Adipocyte (in vitro differentiated cells): ENCODE measurements around the gene SEC31B.

Experiments
- DNase-seq: peaks from one replicate; pipeline ENCODE4 v3.0.0-alpha.2; 2015; ENCODE audit warnings: low read depth
- H3K27me3 ChIP-seq: replicated peaks from 2 replicates; pipeline ENCODE4 v1.7.0; 2013; ENCODE audit warnings: mild to moderate bottlenecking, low read length, moderate library complexity; ENCODE audit not compliant: control insufficient read depth, insufficient read depth
- H3K36me3 ChIP-seq: 2 replicates; pipeline ENCODE4 v1.7.0; 2013; ENCODE audit warnings: low read length, mild to moderate bottlenecking, moderate library complexity; ENCODE audit not compliant: control insufficient read depth, insufficient read depth, severe bottlenecking
- H3K4me1 ChIP-seq: 2 replicates; pipeline ENCODE4 v1.7.0; 2013; ENCODE audit warnings: mild to moderate bottlenecking, low read length, moderate library complexity; ENCODE audit not compliant: control insufficient read depth, insufficient read depth
- H3K4me3 ChIP-seq: 2 replicates; pipeline ENCODE4 v1.7.0; 2013; ENCODE audit warnings: mild to moderate bottlenecking, low read length, moderate library complexity
- H3K9ac ChIP-seq: 2 replicates; pipeline ENCODE4 v1.7.0; 2013; ENCODE audit warnings: mild to moderate bottlenecking, low read length, moderate library complexity
- H3K9me3 ChIP-seq: 2 replicates; pipeline ENCODE4 v1.7.0; 2013; ENCODE audit warnings: mild to moderate bottlenecking, low read length, moderate library complexity; ENCODE audit not compliant: control insufficient read depth

Gene SEC31B, protein sequence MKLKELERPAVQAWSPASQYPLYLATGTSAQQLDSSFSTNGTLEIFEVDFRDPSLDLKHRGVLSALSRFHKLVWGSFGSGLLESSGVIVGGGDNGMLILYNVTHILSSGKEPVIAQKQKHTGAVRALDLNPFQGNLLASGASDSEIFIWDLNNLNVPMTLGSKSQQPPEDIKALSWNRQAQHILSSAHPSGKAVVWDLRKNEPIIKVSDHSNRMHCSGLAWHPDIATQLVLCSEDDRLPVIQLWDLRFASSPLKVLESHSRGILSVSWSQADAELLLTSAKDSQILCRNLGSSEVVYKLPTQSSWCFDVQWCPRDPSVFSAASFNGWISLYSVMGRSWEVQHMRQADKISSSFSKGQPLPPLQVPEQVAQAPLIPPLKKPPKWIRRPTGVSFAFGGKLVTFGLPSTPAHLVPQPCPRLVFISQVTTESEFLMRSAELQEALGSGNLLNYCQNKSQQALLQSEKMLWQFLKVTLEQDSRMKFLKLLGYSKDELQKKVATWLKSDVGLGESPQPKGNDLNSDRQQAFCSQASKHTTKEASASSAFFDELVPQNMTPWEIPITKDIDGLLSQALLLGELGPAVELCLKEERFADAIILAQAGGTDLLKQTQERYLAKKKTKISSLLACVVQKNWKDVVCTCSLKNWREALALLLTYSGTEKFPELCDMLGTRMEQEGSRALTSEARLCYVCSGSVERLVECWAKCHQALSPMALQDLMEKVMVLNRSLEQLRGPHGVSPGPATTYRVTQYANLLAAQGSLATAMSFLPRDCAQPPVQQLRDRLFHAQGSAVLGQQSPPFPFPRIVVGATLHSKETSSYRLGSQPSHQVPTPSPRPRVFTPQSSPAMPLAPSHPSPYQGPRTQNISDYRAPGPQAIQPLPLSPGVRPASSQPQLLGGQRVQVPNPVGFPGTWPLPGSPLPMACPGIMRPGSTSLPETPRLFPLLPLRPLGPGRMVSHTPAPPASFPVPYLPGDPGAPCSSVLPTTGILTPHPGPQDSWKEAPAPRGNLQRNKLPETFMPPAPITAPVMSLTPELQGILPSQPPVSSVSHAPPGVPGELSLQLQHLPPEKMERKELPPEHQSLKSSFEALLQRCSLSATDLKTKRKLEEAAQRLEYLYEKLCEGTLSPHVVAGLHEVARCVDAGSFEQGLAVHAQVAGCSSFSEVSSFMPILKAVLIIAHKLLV

GRCh38 chr10:100519311-100520051, at the start of gene SEC31B:
TSS of gene SEC31B (minus strand) at chr10:100519861. CDS start at chr10:100516952, 2,909 bp downstream.
- Histone ChIP-seq H3K27me3 (no peaks in the 10 kb centered on the region), H3K9me3 (no peaks in the 10 kb centered on the region), H3K9ac (peak within 1 kb of the TSS; percentile 69), H3K4me1 (peaks cover 16% of the 10 kb centered on the region), H3K4me3 (peak within 1 kb of the TSS; percentile 78), H3K36me3 (peaks cover 17% of the 10 kb centered on the region)
- DNase-seq, result peak; percentile 44

GRCh38 chr10:100568912-100569311, 49.3 kb upstream of the SEC31B start:
- no peak for DNase-seq
- no peak overlapping the region for H3K4me3 ChIP-seq
- H3K9ac ChIP-seq, result no peak overlapping the region
- H3K27me3 ChIP-seq, result peaks cover 68% of the 10 kb centered on the region
- H3K36me3 ChIP-seq, result no peaks in the 10 kb centered on the region
- no peaks in the 10 kb centered on the region for H3K4me1 ChIP-seq
- H3K9me3 ChIP-seq, result no peaks in the 10 kb centered on the region

DNA sequence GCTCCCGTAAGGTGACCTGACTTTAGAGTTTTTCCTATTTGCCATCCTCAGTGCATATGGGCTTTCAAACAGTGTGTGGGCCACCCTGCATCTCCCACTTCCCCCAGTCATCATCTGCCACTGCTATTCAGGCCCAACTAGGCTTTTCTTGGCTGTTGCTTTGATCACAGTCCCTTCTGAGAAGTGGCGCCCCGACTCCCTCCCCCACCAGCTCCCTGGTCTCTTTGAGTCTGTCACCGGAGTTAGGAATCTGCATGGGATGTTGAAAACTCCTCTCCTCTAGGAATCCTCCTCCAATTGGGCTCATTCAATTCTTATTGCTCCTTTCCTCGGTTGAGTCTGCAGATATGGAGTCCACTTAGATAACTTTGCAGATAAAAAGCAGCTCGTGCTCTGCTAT, 48.2 kb upstream of the SEC31B start:
- no peaks in the 10 kb centered on the region for H3K9me3 ChIP-seq
- peaks cover 69% of the 10 kb centered on the region for H3K27me3 ChIP-seq
- no peak overlapping the region for H3K9ac ChIP-seq
- no peak for DNase-seq
- no peaks in the 10 kb centered on the region for H3K4me1 ChIP-seq
- no peak overlapping the region for H3K4me3 ChIP-seq
- no peaks in the 10 kb centered on the region for H3K36me3 ChIP-seq

DNA sequence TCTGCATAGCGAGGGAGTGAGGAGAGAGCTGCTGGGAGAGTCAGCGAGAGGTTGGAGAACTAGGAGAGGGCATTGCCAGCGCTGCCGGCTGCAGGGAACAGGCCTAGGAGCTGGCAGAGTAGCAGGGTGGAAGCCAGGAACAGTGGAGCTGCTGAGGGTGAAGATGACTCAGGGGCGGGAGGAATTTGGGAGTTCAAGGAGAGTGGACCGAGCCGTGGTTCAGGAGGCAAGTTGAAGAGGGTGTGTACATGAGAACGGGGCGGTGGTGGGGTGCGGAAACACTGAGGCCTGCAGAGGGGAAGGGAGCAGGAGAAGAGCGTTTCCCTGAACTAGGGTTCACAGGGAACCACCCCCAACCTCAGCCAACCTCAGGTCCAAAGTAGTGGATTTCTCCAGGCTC, 47.6 kb upstream of the SEC31B start:
- Histone ChIP-seq H3K4me1 (no peaks in the 10 kb centered on the region), H3K36me3 (no peaks in the 10 kb centered on the region), H3K9ac (no peak overlapping the region), H3K4me3 (no peak overlapping the region), H3K9me3 (no peaks in the 10 kb centered on the region), H3K27me3 (peaks cover 69% of the 10 kb centered on the region)
- DNase-seq, result no peak

DNA sequence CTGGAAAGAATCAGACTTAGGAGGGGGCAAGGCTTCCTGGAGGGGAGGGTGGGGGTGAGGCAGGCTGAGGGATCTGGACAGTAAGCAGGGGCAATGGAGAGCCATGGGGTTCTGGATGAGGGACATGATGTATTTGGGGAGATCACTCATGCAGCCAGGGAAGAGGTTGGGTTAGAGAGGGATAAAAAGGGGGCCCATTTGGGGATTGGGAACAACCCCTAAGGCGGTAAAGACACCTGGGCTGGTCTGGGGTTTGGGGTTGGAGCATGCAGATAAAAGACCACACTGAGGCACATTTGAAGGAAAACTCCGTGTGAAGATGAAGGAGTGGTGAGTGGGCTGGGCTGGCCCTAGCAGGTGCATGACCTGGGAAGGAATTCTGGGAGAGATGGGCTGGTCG, 46.9 kb upstream of the SEC31B start:
- Histone ChIP-seq H3K27me3 (peaks cover 65% of the 10 kb centered on the region), H3K9ac (no peak overlapping the region), H3K9me3 (no peaks in the 10 kb centered on the region), H3K36me3 (no peaks in the 10 kb centered on the region), H3K4me1 (peaks cover 6% of the 10 kb centered on the region), H3K4me3 (no peak overlapping the region)
- DNase-seq, result no peak

DNA sequence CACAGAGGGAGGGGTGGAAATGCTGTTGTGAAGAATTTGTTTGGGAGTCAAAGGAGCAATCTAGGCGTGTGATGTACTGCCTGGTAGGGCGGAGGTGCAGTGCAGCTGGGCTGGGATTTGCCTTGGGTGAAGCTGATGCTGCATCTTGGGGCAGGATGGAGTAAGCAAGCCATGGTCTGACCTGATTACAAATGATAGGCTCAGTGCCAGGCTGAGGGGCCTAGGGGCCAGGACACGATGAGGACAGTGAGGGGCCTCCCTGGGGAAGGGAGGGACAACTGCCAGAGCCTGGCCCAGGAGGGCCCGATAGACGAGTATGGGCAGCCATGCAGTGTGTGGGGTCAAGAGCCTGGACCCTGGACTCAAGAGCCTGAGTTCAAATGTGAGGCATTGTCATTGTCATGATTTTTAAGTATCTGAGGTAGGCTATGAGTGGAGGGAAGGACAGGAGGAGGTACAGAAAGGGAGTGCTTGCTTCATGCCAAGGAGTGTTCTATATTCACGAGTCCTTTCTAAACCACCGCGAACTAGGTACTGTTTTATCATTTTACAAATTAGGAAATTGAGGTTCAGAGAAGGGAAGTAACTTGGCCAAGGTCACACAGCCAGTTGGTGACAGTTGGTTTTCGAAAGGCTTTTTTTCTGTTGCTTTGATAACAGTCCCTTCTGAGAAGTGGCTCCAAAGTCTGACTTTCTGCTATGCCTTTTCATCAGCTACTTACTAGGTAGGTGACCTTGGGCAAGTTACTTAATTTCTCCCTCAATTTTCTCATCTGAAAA, 45.7 kb upstream of the SEC31B start:
- no peak for DNase-seq
- Histone ChIP-seq H3K36me3 (no peaks in the 10 kb centered on the region), H3K9ac (no peak overlapping the region), H3K4me1 (peaks cover 6% of the 10 kb centered on the region), H3K9me3 (no peaks in the 10 kb centered on the region), H3K27me3 (peaks cover 56% of the 10 kb centered on the region), H3K4me3 (no peak overlapping the region)

GRCh38 chr10:100562008-100562672, 42.5 kb upstream of the SEC31B start:
- Histone ChIP-seq H3K4me3 (no peak overlapping the region), H3K27me3 (peaks cover 26% of the 10 kb centered on the region)

DNA sequence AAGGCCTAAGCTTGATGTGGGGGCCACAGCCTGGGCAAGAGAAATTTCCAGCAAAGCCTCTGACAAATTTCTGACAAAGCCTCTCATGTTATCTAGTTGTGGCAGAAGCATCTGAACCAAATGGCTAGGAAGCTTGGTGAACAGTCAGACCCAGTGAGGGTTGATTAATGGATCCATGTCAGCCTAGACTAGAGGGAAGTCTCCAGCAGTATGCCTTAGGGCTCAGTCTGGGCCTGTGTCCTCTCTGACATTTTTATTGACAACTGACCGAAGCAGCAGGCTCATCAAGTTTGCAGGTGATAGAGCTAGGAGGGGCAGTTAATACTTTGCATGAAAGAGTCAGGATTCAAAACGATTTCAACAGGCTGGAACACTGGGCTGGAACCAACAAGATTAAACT, 41.3 kb upstream of the SEC31B start:
- no peak overlapping the region for H3K4me3 ChIP-seq
- no peak for DNase-seq
- H3K4me1 ChIP-seq, result peaks cover 6% of the 10 kb centered on the region
- peaks cover 18% of the 10 kb centered on the region for H3K27me3 ChIP-seq
- H3K9me3 ChIP-seq, result no peaks in the 10 kb centered on the region
- H3K36me3 ChIP-seq, result peaks cover 12% of the 10 kb centered on the region
- no peak overlapping the region for H3K9ac ChIP-seq

More at GRCh38 chr10:100562008-100562672, 42.5 kb upstream of the SEC31B start:
- no peaks in the 10 kb centered on the region for H3K9me3 ChIP-seq
- DNase-seq, result peak; percentile 64
- H3K9ac ChIP-seq, result no peak overlapping the region
- peaks cover 6% of the 10 kb centered on the region for H3K4me1 ChIP-seq
- peaks cover 5% of the 10 kb centered on the region for H3K36me3 ChIP-seq

DNA sequence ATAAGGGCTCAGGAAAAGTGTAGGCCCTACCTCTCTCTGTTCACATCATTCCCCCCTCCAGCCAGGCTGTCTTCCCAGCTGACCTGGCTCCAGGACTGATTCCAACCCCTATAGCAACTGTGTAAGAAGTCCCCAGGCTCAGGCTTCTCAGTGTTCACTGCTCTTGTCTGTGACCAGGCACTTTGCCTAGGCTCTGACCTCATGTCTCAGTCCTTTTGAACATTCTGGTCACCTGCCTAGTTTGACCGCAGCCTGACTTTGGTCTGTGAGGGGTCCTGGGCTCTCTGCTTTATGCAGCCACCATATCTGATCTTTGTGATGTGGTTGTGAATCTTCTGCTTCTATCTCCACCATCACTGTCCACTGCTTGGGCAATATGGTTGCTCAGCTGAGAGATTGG, 40.6 kb upstream of the SEC31B start:
- no peak overlapping the region for H3K9ac ChIP-seq
- H3K9me3 ChIP-seq, result no peaks in the 10 kb centered on the region
- no peak overlapping the region for H3K4me3 ChIP-seq
- H3K36me3 ChIP-seq, result peaks cover 14% of the 10 kb centered on the region
- peaks cover 6% of the 10 kb centered on the region for H3K4me1 ChIP-seq
- peaks cover 10% of the 10 kb centered on the region for H3K27me3 ChIP-seq
- DNase-seq, result no peak

DNA sequence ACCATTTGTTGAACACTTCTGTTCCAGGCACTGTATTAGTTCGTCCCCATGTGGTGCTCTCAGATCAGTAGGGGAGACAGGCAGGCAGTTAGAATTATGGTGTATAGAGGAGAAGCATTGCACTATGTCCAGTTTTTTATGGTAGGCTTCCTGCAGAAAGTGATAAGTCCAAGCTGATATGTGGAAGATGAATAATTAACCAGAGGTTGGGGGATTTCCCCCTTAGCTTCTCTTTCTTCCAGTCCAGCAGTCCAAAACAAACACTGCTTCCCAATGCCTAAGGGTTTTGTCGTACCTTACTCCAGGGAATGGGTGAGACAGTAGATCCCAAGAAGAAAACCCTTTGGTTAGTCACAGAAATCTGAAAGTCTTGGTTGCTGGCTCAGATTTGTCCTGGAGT, 35.2 kb upstream of the SEC31B start:
- DNase-seq, result no peak
- Histone ChIP-seq H3K36me3 (peaks cover 25% of the 10 kb centered on the region), H3K27me3 (no peaks in the 10 kb centered on the region)

More for the DNA sequence above, 35.2 kb upstream of the SEC31B start:
- Histone ChIP-seq H3K4me1 (no peaks in the 10 kb centered on the region), H3K9me3 (no peaks in the 10 kb centered on the region), H3K9ac (no peak overlapping the region), H3K4me3 (no peak overlapping the region)
